T47D (cell line): ENCODE results near the gene MIA3.

ENCODE experiments used
- DNase-seq, 2 experiments: peaks; one replicate each; pipeline versions ENCODE4 v3.0.0 to v3.0.0-alpha.2; 2011 to 2012; ENCODE audit warnings: low read depth in 1 of 2, low spot score in 1 of 2
- JUND ChIP-seq: IDR thresholded peaks from 2 replicates; pipeline ENCODE4 v1.6.1; 2012; ENCODE audit warnings: low read depth
- in situ Hi-C: cut with HindIII; loops from 2 replicates; pipeline ENCODE4 v1.10.0; 2016; ENCODE audit warnings: low sequenced_read_pairs, low pct_unique_long_range_greater_than_20kb

The MIA3 gene, protein sequence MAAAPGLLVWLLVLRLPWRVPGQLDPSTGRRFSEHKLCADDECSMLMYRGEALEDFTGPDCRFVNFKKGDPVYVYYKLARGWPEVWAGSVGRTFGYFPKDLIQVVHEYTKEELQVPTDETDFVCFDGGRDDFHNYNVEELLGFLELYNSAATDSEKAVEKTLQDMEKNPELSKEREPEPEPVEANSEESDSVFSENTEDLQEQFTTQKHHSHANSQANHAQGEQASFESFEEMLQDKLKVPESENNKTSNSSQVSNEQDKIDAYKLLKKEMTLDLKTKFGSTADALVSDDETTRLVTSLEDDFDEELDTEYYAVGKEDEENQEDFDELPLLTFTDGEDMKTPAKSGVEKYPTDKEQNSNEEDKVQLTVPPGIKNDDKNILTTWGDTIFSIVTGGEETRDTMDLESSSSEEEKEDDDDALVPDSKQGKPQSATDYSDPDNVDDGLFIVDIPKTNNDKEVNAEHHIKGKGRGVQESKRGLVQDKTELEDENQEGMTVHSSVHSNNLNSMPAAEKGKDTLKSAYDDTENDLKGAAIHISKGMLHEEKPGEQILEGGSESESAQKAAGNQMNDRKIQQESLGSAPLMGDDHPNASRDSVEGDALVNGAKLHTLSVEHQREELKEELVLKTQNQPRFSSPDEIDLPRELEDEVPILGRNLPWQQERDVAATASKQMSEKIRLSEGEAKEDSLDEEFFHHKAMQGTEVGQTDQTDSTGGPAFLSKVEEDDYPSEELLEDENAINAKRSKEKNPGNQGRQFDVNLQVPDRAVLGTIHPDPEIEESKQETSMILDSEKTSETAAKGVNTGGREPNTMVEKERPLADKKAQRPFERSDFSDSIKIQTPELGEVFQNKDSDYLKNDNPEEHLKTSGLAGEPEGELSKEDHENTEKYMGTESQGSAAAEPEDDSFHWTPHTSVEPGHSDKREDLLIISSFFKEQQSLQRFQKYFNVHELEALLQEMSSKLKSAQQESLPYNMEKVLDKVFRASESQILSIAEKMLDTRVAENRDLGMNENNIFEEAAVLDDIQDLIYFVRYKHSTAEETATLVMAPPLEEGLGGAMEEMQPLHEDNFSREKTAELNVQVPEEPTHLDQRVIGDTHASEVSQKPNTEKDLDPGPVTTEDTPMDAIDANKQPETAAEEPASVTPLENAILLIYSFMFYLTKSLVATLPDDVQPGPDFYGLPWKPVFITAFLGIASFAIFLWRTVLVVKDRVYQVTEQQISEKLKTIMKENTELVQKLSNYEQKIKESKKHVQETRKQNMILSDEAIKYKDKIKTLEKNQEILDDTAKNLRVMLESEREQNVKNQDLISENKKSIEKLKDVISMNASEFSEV (N-terminal part only)

DNA sequence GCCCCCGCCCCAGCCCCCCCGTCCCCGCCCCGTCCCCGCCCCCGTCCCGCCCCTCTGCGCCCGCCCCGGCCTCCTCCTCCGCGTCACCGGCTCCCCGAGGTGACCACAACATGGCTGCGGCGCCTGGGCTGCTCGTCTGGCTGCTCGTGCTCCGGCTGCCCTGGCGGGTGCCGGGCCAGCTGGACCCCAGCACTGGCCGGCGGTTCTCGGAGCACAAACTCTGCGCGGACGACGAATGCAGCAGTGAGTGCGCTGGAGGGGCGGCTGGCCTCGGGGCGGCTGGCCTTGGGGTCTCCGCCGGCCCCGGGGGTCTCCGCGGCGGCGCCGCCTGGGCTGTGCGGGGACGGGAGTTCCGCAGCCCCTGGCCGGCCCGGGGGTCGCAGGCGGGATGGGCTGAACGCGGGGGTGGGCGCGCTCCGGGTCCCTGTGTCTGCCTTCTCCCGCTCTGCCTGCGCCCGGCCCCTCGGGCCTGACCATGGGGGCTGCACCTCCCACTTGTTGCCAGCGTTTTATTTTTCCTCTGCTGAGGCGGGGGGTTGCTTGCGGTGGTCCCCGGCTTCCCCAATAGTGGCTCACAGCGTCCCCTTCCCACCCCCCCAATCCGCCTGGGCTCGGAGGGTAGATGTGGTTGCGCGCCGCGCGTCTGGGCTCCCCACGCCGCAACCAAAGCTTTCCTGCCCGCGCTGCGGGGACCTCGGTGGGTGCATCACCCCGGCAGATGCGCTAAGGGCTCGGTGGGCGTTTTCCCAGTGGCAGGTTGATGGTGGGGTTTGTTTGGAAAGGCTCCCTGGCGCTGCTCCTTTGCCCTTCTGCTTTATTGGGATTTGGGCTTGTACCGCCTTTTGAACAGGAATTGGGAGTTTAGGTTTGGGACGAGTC, at the start of gene MIA3:
MIA3 (plus strand) TSS at position 97 of the 879 bp plus-strand sequence; CDS start at position 111, 14 bp downstream.
- peak; percentile 37 to 86 for DNase-seq
- TF ChIP-seq JUND: no peak
- in situ Hi-C loops: no loop called here

DNA sequence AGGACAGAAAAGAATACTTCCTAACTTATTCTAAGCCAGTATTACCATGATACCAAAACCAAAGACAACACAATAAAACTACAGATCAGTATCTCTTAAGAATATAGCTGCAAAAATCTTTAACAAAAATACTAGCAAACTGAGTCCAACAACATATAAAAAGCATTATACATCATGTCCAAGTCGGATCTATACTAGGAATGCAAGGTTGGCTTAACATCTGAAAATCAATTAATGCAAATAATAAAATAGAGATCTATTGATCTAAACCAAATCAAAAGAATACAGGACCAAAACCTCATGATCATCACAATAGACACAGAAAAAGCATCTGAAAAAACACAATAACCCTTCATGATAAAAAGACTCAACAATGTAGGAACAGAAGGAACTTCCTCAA, 47.1 kb upstream of the MIA3 start:
- no peak for DNase-seq
- in situ Hi-C loops: no loop called here
- TF ChIP-seq JUND: no peak

DNA sequence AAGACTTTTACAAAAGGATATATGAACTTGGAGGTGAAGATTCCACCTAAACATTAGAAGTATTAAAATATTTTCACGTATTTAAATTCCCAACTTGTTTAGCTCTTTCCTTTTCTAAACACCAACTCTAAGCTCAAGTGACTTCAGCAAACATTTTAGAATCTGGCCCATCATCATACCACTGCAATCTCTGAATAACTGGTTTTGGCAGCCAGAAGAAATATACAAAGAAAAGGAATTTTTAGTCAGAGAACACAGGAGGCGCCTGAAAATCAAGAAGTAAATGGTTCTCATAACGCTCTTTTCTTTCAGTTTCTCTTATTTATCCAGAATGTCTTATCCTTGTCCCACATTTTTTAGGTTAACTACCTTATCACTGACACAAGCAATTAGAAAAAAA, 38.6 kb upstream of the MIA3 start:
- TF ChIP-seq JUND: no peak
- in situ Hi-C loops: no loop called here
- no peak for DNase-seq

DNA sequence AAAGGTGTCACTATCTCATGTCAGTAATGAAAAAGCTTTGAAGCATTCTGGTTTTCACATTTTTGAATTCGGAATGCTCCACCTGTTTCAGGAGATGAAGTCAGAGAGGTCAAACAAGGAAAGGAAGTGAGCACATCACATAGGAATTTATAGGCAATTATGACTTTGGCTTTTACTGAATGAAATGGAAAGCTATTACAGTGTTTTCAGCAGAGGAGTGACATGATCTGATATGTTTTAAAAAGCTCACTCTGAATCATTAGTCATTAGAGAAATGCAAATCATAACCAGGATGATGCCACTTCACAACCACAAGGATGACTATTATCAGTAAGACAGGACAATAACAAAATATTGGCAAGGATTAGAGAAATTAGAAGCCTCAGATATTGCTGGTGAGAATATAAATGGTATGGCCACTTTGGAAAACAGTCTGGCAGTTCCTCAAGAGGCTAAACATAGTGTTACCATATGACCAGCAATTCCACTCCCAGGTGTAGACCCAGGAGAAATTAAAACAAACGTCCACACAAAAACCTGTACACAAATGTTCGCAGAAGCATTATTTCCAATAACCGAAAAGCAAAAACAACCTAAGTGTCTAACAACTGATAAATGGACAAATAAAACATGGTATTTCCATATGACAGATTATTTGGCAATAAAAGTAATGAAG, 35.7 kb upstream of the MIA3 start:
- peak; percentile 59 for TF ChIP-seq JUND
- peak; percentile 28 to 55 for DNase-seq
- in situ Hi-C loops: no loop called here

DNA sequence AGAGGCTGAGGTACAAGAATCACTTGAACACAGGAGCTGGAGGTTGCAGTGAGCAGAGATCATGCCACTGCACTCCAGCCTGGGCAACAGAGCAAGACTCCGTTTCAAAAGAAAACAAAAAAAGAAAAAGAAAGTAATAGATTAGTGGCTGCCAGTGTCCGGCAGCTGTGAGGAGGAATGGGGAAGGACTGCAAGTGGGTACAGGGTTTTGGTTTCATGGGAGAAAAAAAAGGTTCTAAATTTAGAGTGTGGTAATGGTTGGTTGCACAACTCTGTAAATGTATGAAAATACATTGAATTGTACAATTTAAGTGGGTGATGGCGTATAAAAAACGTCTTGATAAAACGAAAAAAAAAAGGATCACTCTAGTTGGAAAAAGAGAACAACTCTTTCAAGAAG, 34.8 kb upstream of the MIA3 start:
- DNase-seq: no peak

DNA sequence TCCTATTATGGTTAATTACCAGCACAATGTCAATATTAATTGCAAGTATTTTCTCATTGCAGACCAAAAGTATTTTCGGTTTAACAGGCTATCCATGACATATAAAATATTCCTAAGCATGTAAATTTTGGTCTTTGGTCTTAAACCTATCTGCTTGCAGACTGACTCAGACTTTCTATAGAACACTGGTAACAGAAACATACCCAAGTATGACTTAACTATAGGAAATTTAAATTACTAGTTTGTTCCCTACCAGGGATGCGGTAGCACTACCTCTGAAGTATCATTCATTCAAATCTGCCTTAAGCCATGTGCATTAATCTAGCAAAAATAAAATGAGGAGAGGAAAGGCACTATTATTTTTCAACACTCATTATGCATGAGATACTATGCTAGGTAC, 31.1 kb upstream of the MIA3 start:
- in situ Hi-C loops: no loop called here
- TF ChIP-seq JUND: no peak
- no peak for DNase-seq

More for the DNA sequence above, 34.8 kb upstream of the MIA3 start:
- in situ Hi-C loops: no loop called here
- TF ChIP-seq JUND: no peak

DNA sequence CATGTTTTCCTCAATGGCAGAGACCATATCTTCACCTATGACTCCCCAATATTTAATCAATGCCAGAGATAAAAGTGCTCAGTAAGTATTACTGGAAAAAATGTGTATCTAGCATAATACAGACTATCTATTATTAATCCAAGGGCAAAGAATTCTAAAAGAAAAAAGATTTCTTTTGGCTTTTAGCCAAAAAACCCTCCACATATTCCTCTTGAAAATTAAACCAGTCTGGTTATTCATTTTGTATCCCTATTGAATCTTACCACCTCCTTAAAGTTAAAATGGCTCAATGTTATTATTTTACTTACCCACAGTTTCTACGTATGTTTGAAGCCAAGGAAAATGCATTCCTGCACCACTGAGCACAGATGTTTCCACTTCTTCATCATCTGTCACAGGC, 29.8 kb upstream of the MIA3 start:
- in situ Hi-C loops: no loop called here
- no peak for TF ChIP-seq JUND
- no peak for DNase-seq

DNA sequence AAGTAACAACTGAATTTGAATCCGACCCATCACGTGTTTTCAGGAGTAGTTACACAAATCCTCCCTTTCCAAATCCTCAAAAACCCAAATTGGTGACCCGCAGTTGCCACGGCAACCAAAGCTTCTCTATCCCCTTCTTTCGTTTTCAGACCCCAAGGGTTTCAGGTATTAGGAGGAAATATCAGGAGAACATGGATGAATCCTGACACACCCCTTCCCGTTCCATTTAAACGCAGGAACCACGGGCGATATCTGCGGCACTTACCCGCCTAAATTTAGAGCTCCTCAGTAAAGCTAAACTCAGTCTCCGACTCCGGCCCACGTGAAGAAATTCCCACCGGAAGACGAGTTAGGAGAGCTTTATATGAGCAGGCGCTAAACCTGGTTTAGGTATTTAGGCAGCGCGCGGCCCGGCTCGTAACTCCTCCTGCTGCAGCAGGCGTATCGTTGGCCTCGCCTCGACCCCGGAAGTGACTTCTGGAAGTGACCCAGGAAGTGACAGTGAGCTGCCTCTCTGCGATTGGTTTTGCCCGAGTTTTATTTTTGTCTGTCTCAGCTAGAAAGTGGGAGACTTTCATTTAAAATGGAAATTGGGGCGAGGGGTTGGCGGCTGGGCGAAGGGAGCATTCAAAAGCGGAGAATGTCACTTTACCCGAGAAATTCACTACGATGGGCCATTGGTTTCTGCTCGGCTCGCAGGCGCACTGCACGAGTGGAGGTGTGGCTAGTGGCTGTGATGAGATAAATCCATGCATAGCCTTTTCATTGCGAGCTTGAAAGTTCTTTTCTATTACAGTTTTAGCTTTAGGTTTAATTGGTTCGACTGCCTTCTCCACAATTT, 28.2 kb upstream of the MIA3 start, which contains the start of gene TAF1A:
TAF1A (minus strand) TSS at position 472 of the 841 bp plus-strand sequence.
- DNase-seq: peak; percentile 64 to 92
- in situ Hi-C loops: no loop called here
- TF ChIP-seq JUND: no peak

DNA sequence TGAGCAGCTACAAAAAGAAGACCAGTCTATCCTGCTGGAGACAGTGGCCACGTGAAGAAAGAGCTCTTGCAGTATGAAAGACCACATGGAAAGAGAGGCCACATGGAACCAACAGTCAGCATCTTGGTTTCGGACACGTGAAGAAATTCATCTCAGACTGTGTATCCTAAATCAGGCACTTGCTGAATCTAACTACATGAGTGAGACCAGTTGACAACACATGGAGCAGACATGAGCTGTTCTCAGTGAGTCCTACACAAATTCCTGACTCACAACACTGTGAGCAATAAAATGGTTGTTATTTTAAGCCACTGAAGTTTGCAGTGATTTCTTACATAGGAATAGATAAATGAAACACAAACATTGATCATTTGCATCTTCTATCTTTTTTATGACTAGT, 25.7 kb upstream of the MIA3 start:
- peak in 1 of 2 experiments; percentile 2 for DNase-seq
- no peak for TF ChIP-seq JUND
- in situ Hi-C loops: no loop called here

DNA sequence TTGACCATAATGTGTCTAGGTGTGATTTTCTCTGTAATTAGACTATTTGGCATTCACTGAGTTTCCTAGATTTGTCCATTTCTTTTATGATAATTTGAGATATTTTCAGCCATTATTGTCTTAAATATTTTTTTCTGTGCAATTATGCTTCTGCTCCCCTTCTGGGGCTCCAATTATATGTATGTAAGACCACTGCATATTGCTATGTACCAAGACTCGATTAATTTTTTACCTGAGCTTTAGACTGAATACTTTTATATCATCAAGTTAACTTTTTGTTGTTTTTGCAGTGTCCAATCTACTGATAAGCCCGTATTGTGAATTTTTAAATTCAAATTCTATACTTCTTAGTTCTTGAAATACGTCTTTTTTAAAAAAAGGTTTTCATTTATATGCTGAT, 23.1 kb upstream of the MIA3 start:
- no peak for TF ChIP-seq JUND
- DNase-seq: no peak
- in situ Hi-C loops: no loop called here
